H9 (cell line): ENCODE data around the gene MRPL52. TPM values are rescaled to one million over a fixed set of nuclear protein-coding genes. Genes with fewer than 3 reads are reported as not detected.
A peak's percentile ranks its signal among the peaks of the same experiment; 100 is the strongest.
"Not testable (repeated sequence)": the region's sequence is repeated elsewhere in the genome, so short reads cannot be mapped to it uniquely, and the experiment has no call there.

Source experiments
- DNase-seq: peaks from one replicate; pipeline ENCODE4 v3.0.0-alpha.2; 2017
- H2AFZ ChIP-seq: one replicate; pipeline ENCODE4 v1.6.1; 2013; ENCODE audit warnings: mild to moderate bottlenecking, low read length, control low read depth, moderate library complexity
- H2AK5ac ChIP-seq: 2 replicates; pipeline ENCODE4 v1.6.1; 2013; ENCODE audit warnings: low read length, control low read depth, mixed read lengths; ENCODE audit not compliant: insufficient read length
- H2BK120ac ChIP-seq: one replicate; pipeline ENCODE4 v1.6.1; 2013; ENCODE audit warnings: low read depth, mild to moderate bottlenecking, low read length, control low read depth, inconsistent platforms; ENCODE audit not compliant: poor library complexity, severe bottlenecking
- H2BK12ac ChIP-seq: 2 replicates; pipeline ENCODE4 v1.6.1; 2013; ENCODE audit warnings: low read length, control low read depth, mixed read lengths, low read depth; ENCODE audit not compliant: insufficient read length
- H2BK15ac ChIP-seq: 2 replicates; pipeline ENCODE4 v1.6.1; 2013; ENCODE audit warnings: low read depth, low read length, control low read depth
- H2BK20ac ChIP-seq: one replicate; pipeline ENCODE4 v1.6.1; 2013; ENCODE audit warnings: low read depth, mild to moderate bottlenecking, low read length, control low read depth, inconsistent platforms; ENCODE audit not compliant: poor library complexity, severe bottlenecking
- H2BK5ac ChIP-seq: 2 replicates; pipeline ENCODE4 v1.6.1; 2013; ENCODE audit warnings: low read length, control low read depth, mixed read lengths; ENCODE audit not compliant: insufficient read length
- H3K14ac ChIP-seq: 2 replicates; pipeline ENCODE4 v1.6.1; 2013; ENCODE audit warnings: low read length, control low read depth; ENCODE audit not compliant: insufficient read depth
- H3K18ac ChIP-seq: 2 replicates; pipeline ENCODE4 v1.6.1; 2013; ENCODE audit warnings: low read depth, mild to moderate bottlenecking, mixed read lengths, low read length, control low read depth; ENCODE audit not compliant: insufficient read length
- H3K23ac ChIP-seq: 2 replicates; pipeline ENCODE4 v1.6.1; 2013; ENCODE audit warnings: low read length, control low read depth, mixed read lengths, low read depth; ENCODE audit not compliant: insufficient read length
- H3K23me2 ChIP-seq: 2 replicates; pipeline ENCODE4 v1.6.1; 2013; ENCODE audit warnings: low read depth, mild to moderate bottlenecking, mixed read lengths, low read length, control low read depth; ENCODE audit not compliant: insufficient read length, poor library complexity, severe bottlenecking
- H3K27ac ChIP-seq: 2 replicates; pipeline ENCODE4 v1.5.1; 2013; ENCODE audit warnings: low read length, control low read depth, mixed read lengths, low read depth; ENCODE audit not compliant: insufficient read length
- H3K27me3 ChIP-seq: 2 replicates; pipeline ENCODE4 v1.6.1; 2013; ENCODE audit warnings: low read length, control low read depth, inconsistent platforms; ENCODE audit not compliant: insufficient read depth
- H3K4ac ChIP-seq: 2 replicates; pipeline ENCODE4 v1.6.1; 2013; ENCODE audit warnings: low read depth, mild to moderate bottlenecking, control low read depth, inconsistent platforms, low read length, moderate library complexity
- H3K4me1 ChIP-seq: 2 replicates; pipeline ENCODE4 v1.6.1; 2013; ENCODE audit warnings: low read length, control low read depth, inconsistent platforms; ENCODE audit not compliant: insufficient read depth
- H3K4me2 ChIP-seq: 2 replicates; pipeline ENCODE4 v1.6.1; 2013; ENCODE audit warnings: low read length, control low read depth, mixed read lengths; ENCODE audit not compliant: insufficient read length, insufficient read depth
- H3K56ac ChIP-seq: 2 replicates; pipeline ENCODE4 v1.6.1; 2013; ENCODE audit warnings: low read depth, mild to moderate bottlenecking, mixed read lengths, low read length, control low read depth; ENCODE audit not compliant: insufficient read length
- H3K79me1 ChIP-seq: 2 replicates; pipeline ENCODE4 v1.6.1; 2013; ENCODE audit warnings: low read depth, mild to moderate bottlenecking, moderate library complexity, low read length, control low read depth, inconsistent platforms; ENCODE audit not compliant: insufficient read depth, poor library complexity, severe bottlenecking
- H3K79me2 ChIP-seq: 2 replicates; pipeline ENCODE4 v1.6.1; 2013; ENCODE audit warnings: low read length, control low read depth, inconsistent platforms; ENCODE audit not compliant: insufficient read depth
- H3K9ac ChIP-seq: 2 replicates; pipeline ENCODE4 v1.6.1; 2013; ENCODE audit warnings: low read length, control low read depth, mixed read lengths; ENCODE audit not compliant: insufficient read length; ENCODE audit errors: extremely low read depth
- H3K9me3 ChIP-seq: one replicate; pipeline ENCODE4 v1.6.1; 2013; ENCODE audit warnings: low read depth, low read length, inconsistent platforms; ENCODE audit not compliant: control insufficient read depth
- H3T11ph ChIP-seq: one replicate; pipeline ENCODE4 v1.6.1; 2013; ENCODE audit warnings: mild to moderate bottlenecking, low read length, control low read depth, inconsistent platforms
- H4K20me1 ChIP-seq: one replicate; pipeline ENCODE4 v1.6.1; 2013; ENCODE audit not compliant: control insufficient read depth, insufficient read length, insufficient read depth
- H4K5ac ChIP-seq: 2 replicates; pipeline ENCODE4 v1.6.1; 2013; ENCODE audit warnings: low read depth, mild to moderate bottlenecking, mixed read lengths, low read length, control low read depth; ENCODE audit not compliant: insufficient read length
- H4K8ac ChIP-seq: replicated peaks from 2 replicates; pipeline ENCODE4 v1.6.1; 2013; ENCODE audit warnings: low read length, control low read depth, mixed read lengths, low read depth; ENCODE audit not compliant: insufficient read length
- H4K91ac ChIP-seq: 2 replicates; pipeline ENCODE4 v1.6.1; 2013; ENCODE audit warnings: low read depth, mild to moderate bottlenecking, moderate library complexity, mixed read lengths, low read length, control low read depth; ENCODE audit not compliant: insufficient read length
- H3K27ac Mint-ChIP-seq, 3 experiments: 2 replicates in 2 of 3; 3 replicates in 1 of 3; pipeline ENCODE4 v1.8.0; 2020 to 2021; ENCODE audit warnings: mixed read lengths in 3 of 3, mild to moderate bottlenecking in 1 of 3, moderate library complexity in 1 of 3
- H3K27me3 Mint-ChIP-seq: 2 replicates; pipeline ENCODE4 v1.8.0; 2021; ENCODE audit warnings: low read depth, mild to moderate bottlenecking, moderate library complexity, mixed read lengths
- H3K36me3 Mint-ChIP-seq, 3 experiments: 2 replicates in 2 of 3; 3 replicates in 1 of 3; pipeline ENCODE4 v1.8.0; 2020 to 2021; ENCODE audit warnings: low read depth in 3 of 3, mixed read lengths in 3 of 3; ENCODE audit not compliant: insufficient read depth in 1 of 3
- H3K4me1 Mint-ChIP-seq, 2 experiments: 2 replicates each; pipeline ENCODE4 v1.8.0; 2020; ENCODE audit warnings: mixed read lengths in 2 of 2
- H3K4me3 Mint-ChIP-seq, 2 experiments: 2 replicates in 1 of 2; 3 replicates in 1 of 2; pipeline ENCODE4 v1.8.0; 2020 to 2021; ENCODE audit warnings: mild to moderate bottlenecking in 2 of 2, mixed read lengths in 2 of 2, moderate library complexity in 1 of 2
- H3K9me3 Mint-ChIP-seq, 2 experiments: 2 replicates in 1 of 2; 3 replicates in 1 of 2; pipeline ENCODE4 v1.8.0; 2020; ENCODE audit warnings: mild to moderate bottlenecking in 2 of 2, mixed read lengths in 2 of 2, moderate library complexity in 1 of 2
- WGBS: extraction: QIAGEN DNeasy Blood & Tissue Kit; methylation state at CpG from one replicate; pipeline ENCODE4 v1.1.7; 2013; ENCODE audit warnings: missing lambda C conversion rate, low lambda C conversion rate, mixed read lengths; ENCODE audit not compliant: insufficient read length; ENCODE audit errors: extremely low coverage; 5-methylcytosine and 5-hydroxymethylcytosine counted together
- total RNA-seq: library from RNA; stranded (reverse); gene quantifications from 2 replicates; pipeline ENCODE4 v1.2.1, GENCODE V29; 2021
- TF ChIP-seq, protein P1 (sequence below): fragments of 200-600 bp; sonication (generic); conservative IDR thresholded peaks from 3 replicates; pipeline ENCODE4 v1.8.0; 2021; ENCODE audit warnings: antibody characterized with exemption, mild to moderate bottlenecking

MRPL52 gene
- total RNA-seq, 1 experiment from 2014 or later: 190 TPM

- Histone ChIP-seq H4K8ac (no peak overlapping the region), H3K23me2 (no peaks in the 10 kb centered on the region), H4K20me1 (no peaks in the 10 kb centered on the region), H3K27ac (no peak overlapping the region), H3K56ac (no peak overlapping the region), H2BK120ac (no peak overlapping the region), H3K4me1 (peaks cover 6% of the 10 kb centered on the region; the same call in 1 of the 2 replicates), H2BK5ac (no peak overlapping the region), H3K9me3 (no peaks in the 10 kb centered on the region), H3K14ac (no peak overlapping the region), H2AFZ (no peak overlapping the region), H3K18ac (no peak overlapping the region), H3T11ph (no peak overlapping the region), H4K5ac (no peak overlapping the region), H3K4me2 (no peak overlapping the region), H2BK20ac (no peak overlapping the region), H2BK12ac (no peak overlapping the region), H3K27me3 (no peaks in the 10 kb centered on the region), H2AK5ac (no peak overlapping the region), H3K79me2 (no peaks in the 10 kb centered on the region; the same call in 1 of the 2 replicates), H3K23ac (no peak overlapping the region), H2BK15ac (no peak overlapping the region), H3K9ac (no peak overlapping the region), H3K4ac (no peak overlapping the region), H4K91ac (no peak overlapping the region), H3K79me1 (no peaks in the 10 kb centered on the region)
- peaks cover 0 to 4% (median 2%) of the 10 kb centered on the region in 3 experiments; a peak in 3 of 7 replicates for H3K36me3 Mint-ChIP-seq
- TF ChIP-seq, protein P1, sequence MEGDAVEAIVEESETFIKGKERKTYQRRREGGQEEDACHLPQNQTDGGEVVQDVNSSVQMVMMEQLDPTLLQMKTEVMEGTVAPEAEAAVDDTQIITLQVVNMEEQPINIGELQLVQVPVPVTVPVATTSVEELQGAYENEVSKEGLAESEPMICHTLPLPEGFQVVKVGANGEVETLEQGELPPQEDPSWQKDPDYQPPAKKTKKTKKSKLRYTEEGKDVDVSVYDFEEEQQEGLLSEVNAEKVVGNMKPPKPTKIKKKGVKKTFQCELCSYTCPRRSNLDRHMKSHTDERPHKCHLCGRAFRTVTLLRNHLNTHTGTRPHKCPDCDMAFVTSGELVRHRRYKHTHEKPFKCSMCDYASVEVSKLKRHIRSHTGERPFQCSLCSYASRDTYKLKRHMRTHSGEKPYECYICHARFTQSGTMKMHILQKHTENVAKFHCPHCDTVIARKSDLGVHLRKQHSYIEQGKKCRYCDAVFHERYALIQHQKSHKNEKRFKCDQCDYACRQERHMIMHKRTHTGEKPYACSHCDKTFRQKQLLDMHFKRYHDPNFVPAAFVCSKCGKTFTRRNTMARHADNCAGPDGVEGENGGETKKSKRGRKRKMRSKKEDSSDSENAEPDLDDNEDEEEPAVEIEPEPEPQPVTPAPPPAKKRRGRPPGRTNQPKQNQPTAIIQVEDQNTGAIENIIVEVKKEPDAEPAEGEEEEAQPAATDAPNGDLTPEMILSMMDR: no peak
- DNase-seq: no peak
- peaks cover 2% of the 10 kb centered on the region for H3K27me3 Mint-ChIP-seq
- peaks cover 2 to 3% of the 10 kb centered on the region in 2 experiments; a peak in 3 of 5 replicates for H3K9me3 Mint-ChIP-seq
- peaks cover 11 to 12% of the 10 kb centered on the region in 2 experiments for H3K4me1 Mint-ChIP-seq
- WGBS: no CpG with 5 or more reads among the region's 2 CpGs
- H3K27ac Mint-ChIP-seq: no peak overlapping the region
- no peak overlapping the region for H3K4me3 Mint-ChIP-seq
Observed at GRCh38 chr14:22792158-22792557, 37.5 kb upstream of the MRPL52 start.

DNA sequence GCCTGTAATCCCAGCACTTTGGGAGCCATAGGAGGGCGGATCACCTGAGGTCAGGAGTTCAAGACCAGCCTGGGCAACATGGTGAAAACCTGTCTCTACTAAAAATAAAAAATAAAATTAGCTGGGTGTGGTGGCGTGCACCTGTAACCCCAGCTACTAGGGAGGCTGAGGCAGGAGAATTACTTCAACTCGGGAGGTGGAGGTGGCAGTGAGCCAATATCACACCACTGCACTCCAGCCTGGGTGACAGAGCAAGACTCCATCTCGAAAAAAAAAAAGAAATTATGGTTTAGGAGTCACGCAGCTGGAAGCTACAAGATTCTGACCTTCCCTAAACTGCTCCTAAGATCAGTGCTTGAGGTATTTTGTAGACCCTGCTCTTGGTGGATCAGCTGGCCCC is 36.1 kb upstream of the MRPL52 start:
- not testable (repeated sequence) for H2BK5ac ChIP-seq, H3K9ac ChIP-seq, H3K79me1 ChIP-seq, H2AFZ ChIP-seq, H3K27ac ChIP-seq, H3K4ac ChIP-seq, H3K23me2 ChIP-seq, H3K56ac ChIP-seq, H4K8ac ChIP-seq, H3T11ph ChIP-seq, H3K36me3 Mint-ChIP-seq, H3K18ac ChIP-seq, H4K20me1 ChIP-seq, H3K4me1 ChIP-seq, H3K9me3 ChIP-seq, H2BK15ac ChIP-seq, H2BK12ac ChIP-seq, DNase-seq, H3K14ac ChIP-seq, H4K5ac ChIP-seq, H3K4me3 Mint-ChIP-seq, H3K9me3 Mint-ChIP-seq, H2BK20ac ChIP-seq, H2BK120ac ChIP-seq, H3K27me3 Mint-ChIP-seq, H3K27me3 ChIP-seq, H3K79me2 ChIP-seq, H3K23ac ChIP-seq, H4K91ac ChIP-seq, H2AK5ac ChIP-seq, H3K4me2 ChIP-seq
- Mint-ChIP-seq H3K27ac (peak overlapping the region in 1 of 3 experiments; percentile 54; a peak in 1 of 7 replicates), H3K4me1 (peaks cover 17 to 18% of the 10 kb centered on the region in 2 experiments)
- no CpG with 5 or more reads among the region's 5 CpGs for WGBS
